22Rv1 (cell line): ENCODE data around the gene MCM3AP.

Experiments used
- H3K27ac ChIP-seq: fragments of 450-650 bp; 2 replicates; pipeline ENCODE4 v1.5.1; 2017
- ZFX ChIP-seq: fragments of 450-650 bp; IDR thresholded peaks from 2 replicates; pipeline ENCODE4 v1.6.1; 2017; ENCODE audit warnings: antibody characterized with exemption, borderline replicate concordance
- TF ChIP-seq, protein P1 (sequence below): fragments of 450-650 bp; IDR thresholded peaks from 2 replicates; pipeline ENCODE4 v1.5.1; 2017; ENCODE audit warnings: mild to moderate bottlenecking

MCM3AP gene

DNA sequence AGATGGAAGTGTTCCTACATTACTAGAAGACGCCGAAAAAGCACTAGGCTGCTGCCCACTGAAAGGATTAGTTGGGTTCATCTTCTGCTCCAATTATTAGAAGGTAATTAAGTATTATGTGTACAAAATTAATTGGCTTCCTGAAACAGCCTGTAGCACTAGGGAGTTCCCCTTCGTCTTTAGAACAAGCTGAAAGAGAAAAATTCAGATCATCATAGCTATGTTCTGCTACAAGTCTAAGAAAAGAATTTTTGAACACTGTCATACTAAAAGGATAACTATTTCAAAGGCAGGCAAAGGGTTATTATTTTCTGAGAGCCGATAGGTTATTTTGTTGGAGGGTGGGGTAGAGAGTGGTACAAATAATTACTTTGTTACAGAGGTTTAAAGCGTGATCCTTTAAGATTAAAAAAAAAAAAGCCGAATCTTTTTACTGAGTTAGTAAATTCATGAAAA lies at the start of gene MCM3AP:
TSS of gene MCM3AP (minus strand) at position 406 of the 456 bp plus-strand sequence. CDS start at position 81, 325 bp downstream.
- no peak for TF ChIP-seq ZFX
- TF ChIP-seq, protein P1, sequence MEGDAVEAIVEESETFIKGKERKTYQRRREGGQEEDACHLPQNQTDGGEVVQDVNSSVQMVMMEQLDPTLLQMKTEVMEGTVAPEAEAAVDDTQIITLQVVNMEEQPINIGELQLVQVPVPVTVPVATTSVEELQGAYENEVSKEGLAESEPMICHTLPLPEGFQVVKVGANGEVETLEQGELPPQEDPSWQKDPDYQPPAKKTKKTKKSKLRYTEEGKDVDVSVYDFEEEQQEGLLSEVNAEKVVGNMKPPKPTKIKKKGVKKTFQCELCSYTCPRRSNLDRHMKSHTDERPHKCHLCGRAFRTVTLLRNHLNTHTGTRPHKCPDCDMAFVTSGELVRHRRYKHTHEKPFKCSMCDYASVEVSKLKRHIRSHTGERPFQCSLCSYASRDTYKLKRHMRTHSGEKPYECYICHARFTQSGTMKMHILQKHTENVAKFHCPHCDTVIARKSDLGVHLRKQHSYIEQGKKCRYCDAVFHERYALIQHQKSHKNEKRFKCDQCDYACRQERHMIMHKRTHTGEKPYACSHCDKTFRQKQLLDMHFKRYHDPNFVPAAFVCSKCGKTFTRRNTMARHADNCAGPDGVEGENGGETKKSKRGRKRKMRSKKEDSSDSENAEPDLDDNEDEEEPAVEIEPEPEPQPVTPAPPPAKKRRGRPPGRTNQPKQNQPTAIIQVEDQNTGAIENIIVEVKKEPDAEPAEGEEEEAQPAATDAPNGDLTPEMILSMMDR = no peak
- peak within 1 kb of the TSS; percentile 89 for H3K27ac ChIP-seq

GRCh38 chr21:46334351-46335140 lies 49.1 kb upstream of the MCM3AP start:
- TF ChIP-seq, protein P1 = no peak
- no peak for TF ChIP-seq ZFX
- no peak overlapping the region for H3K27ac ChIP-seq

DNA sequence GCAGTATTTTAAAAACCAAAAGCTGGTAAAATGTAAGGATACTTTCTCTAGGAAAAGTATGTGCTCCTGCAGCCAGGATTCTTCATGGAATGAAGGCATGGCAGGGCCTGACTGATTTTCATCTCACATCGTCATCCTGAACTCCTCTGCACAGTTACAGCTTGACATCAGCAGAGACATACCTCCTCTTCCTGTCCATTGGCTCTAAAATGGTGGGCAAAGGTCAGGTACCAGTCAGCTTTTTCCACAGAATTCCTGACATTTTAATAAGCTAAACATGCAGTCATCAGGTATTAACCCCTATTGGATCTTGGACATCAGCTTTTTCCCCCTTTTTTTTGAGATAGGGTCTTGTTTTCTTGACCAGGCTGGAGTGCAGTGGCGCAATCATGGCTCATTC lies 44.4 kb upstream of the MCM3AP start:
- no peak for TF ChIP-seq ZFX
- TF ChIP-seq, protein P1 = no peak

DNA sequence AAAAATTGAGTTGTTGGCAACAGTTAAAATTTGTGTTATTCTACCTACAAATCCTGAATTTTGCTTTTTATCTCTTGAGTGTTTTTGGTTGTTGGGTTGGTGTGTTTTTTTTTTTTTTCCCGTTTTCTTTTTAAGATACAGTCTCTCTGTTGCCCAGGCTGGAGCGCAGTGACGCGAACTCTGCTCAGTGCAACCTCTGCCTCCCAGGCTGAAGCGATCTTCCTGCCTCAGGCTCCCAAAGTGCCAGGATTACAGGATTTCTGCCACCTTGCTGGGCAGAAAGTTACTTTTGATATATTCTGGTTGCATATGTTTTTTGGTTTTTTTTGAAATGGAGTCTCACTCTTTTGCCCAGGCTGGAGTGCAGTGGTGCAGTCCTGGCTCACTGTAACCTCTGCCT lies 42.7 kb upstream of the MCM3AP start:
- no peak overlapping the region for H3K27ac ChIP-seq
- TF ChIP-seq, protein P1 = no peak
- TF ChIP-seq ZFX = no peak

More for the DNA sequence above, 44.4 kb upstream of the MCM3AP start:
- no peak overlapping the region for H3K27ac ChIP-seq

GRCh38 chr21:46327711-46328110 lies 42.3 kb upstream of the MCM3AP start:
- TF ChIP-seq ZFX = no peak
- TF ChIP-seq, protein P1 = no peak
- no peak overlapping the region for H3K27ac ChIP-seq

DNA sequence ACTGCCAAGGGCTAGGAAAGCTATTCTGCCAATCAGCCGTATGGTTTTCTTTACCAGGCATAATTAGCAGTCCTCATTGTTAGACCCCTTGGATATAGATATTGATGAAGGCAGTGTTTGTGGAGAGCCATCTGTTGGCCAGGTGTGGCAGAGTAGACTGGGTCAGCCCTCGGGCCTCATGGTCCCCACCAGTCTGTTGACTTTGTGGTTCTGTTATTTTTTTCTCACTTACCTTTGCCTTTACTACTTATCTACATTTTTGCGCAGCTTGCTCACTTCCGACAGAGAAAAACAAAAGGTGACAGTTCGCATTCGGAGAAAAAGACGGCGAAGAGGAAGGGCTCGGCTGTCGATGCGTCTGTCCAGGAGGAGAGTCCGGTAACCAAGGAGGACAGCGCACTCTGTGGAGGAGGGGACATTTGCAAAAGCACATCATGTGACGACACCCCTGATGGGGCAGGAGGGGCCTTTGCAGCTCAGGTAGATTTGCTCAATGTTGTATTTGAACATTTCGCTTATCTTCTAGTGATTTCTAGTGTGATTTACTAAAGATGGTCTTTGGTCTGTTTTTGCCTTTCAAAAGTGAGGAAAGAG lies 40.8 kb upstream of the MCM3AP start:
- peak overlapping the region; percentile 99 for H3K27ac ChIP-seq
- no peak for TF ChIP-seq ZFX
- TF ChIP-seq, protein P1 = no peak
